ENCODE data around the gene C16orf78. TPM values are rescaled to one million over a fixed set of nuclear protein-coding genes. Genes with fewer than 3 reads are reported as not detected.

The C16orf78 gene
- total RNA-seq, 1 donor from 2014 or later: not detected

GRCh38 chr16:49414671-49415070 is 41.1 kb downstream of the C16orf78 start:
- Mint-ChIP-seq H3K9me3 (peaks cover 10% of the 10 kb centered on the region), H3K27ac (no peak overlapping the region), H3K36me3 (no peaks in the 10 kb centered on the region), H3K4me3 (no peak overlapping the region), H3K4me1 (ENCODE audit: unreplicated experiment) (peaks cover 2% of the 10 kb centered on the region), H3K27me3 (peaks cover 11% of the 10 kb centered on the region)
- no peak for TF ChIP-seq CTCF (conservative IDR thresholded peaks at IDR 0.05)
- DNase-seq (ENCODE audit: extremely low spot score, unreplicated experiment): no peak

GRCh38 chr16:49415083-49415482 is 41.5 kb downstream of the C16orf78 start:
- Mint-ChIP-seq H3K27me3 (peaks cover 13% of the 10 kb centered on the region), H3K9me3 (peaks cover 10% of the 10 kb centered on the region), H3K27ac (no peak overlapping the region), H3K36me3 (no peaks in the 10 kb centered on the region), H3K4me3 (no peak overlapping the region), H3K4me1 (ENCODE audit: unreplicated experiment) (peaks cover 6% of the 10 kb centered on the region)
- TF ChIP-seq CTCF (conservative IDR thresholded peaks at IDR 0.05): no peak
- DNase-seq (ENCODE audit: extremely low spot score, unreplicated experiment): no peak

- Mint-ChIP-seq H3K27me3 (peaks cover 16% of the 10 kb centered on the region), H3K4me1 (ENCODE audit: unreplicated experiment) (peaks cover 7% of the 10 kb centered on the region), H3K36me3 (no peaks in the 10 kb centered on the region), H3K4me3 (no peak overlapping the region), H3K27ac (no peak overlapping the region), H3K9me3 (peaks cover 10% of the 10 kb centered on the region)
- TF ChIP-seq CTCF (conservative IDR thresholded peaks at IDR 0.05): no peak
- no peak for DNase-seq (ENCODE audit: extremely low spot score, unreplicated experiment)
Measured at GRCh38 chr16:49416001-49416675, 42.5 kb downstream of the C16orf78 start.

- H3K4me1 Mint-ChIP-seq (ENCODE audit: unreplicated experiment): peaks cover 7% of the 10 kb centered on the region
- no peak overlapping the region for H3K4me3 Mint-ChIP-seq
- peaks cover 13% of the 10 kb centered on the region for H3K27me3 Mint-ChIP-seq
- H3K36me3 Mint-ChIP-seq: no peaks in the 10 kb centered on the region
- no peak for TF ChIP-seq CTCF (conservative IDR thresholded peaks at IDR 0.05)
- peaks cover 7% of the 10 kb centered on the region for H3K9me3 Mint-ChIP-seq
- DNase-seq (ENCODE audit: extremely low spot score, unreplicated experiment): no peak
- H3K27ac Mint-ChIP-seq: no peak overlapping the region
Measured at GRCh38 chr16:49417354-49417753, 43.8 kb downstream of the C16orf78 start.

- H3K27me3 Mint-ChIP-seq: peaks cover 19% of the 10 kb centered on the region
- H3K9me3 Mint-ChIP-seq: peaks cover 3% of the 10 kb centered on the region
- no peak for TF ChIP-seq CTCF (conservative IDR thresholded peaks at IDR 0.05)
- peaks cover 7% of the 10 kb centered on the region for H3K4me1 Mint-ChIP-seq (ENCODE audit: unreplicated experiment)
- no peak overlapping the region for H3K4me3 Mint-ChIP-seq
- DNase-seq (ENCODE audit: extremely low spot score, unreplicated experiment): no peak
- no peak overlapping the region for H3K27ac Mint-ChIP-seq
- no peaks in the 10 kb centered on the region for H3K36me3 Mint-ChIP-seq
Measured at GRCh38 chr16:49419006-49419405, 45.4 kb downstream of the C16orf78 start.

Measured in type B pancreatic cell (in vitro differentiated cells).